NT2/D1 (cell line): ENCODE data around the gene PRPF4.
"Not testable (repeated sequence)": the region's sequence is repeated elsewhere in the genome, so short reads cannot be mapped to it uniquely, and the experiment has no call there.

Experiments
- YY1 ChIP-seq: IDR thresholded peaks from 2 replicates; pipeline ENCODE4 v1.6.1; 2011; ENCODE audit not compliant: insufficient read length, insufficient read depth
- ZNF274 ChIP-seq: IDR thresholded peaks from 2 replicates; pipeline ENCODE4 v1.6.1; 2011; ENCODE audit warnings: mild to moderate bottlenecking, low read depth, low read length

DNA sequence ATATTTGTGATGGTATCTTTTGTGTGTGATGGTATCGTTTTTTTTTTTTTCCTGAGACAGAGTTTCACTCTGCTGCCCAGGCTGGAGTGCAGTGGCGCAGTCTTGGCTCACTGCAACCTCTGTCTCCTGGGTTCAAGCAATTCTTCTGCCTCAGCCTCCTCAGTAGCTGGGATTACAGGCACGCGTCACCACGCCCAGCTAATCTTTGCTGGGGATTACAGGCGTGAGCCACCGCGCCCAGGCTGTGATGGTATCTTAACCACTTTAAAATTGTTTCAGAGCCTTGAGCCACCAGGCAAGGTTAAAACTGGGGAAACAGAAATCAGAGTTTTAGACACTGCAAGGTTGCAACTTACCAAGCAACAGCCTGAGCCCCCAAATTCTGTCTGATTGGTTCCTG, 20.8 kb downstream of the PRPF4 start:
- not testable (repeated sequence) for TF ChIP-seq YY1, ZNF274
